GM06990 (cell line): Measurements from ENCODE around the gene DENND5A.

ENCODE experiments used
- DNase-seq: peaks from one replicate; pipeline ENCODE4 v3.0.0-alpha.2; 2011; ENCODE audit not compliant: insufficient read length; ENCODE audit errors: extremely low read depth
- H3K27me3 ChIP-seq: replicated peaks from 2 replicates; pipeline ENCODE4 v1.6.0; 2011; ENCODE audit warnings: low read length; ENCODE audit not compliant: control insufficient read depth, insufficient read depth
- H3K36me3 ChIP-seq: 2 replicates; pipeline ENCODE4 v1.5.1; 2011; ENCODE audit warnings: low read length; ENCODE audit not compliant: control insufficient read depth, insufficient read depth
- H3K4me3 ChIP-seq: replicated peaks from 2 replicates; pipeline ENCODE4 v1.5.1; 2011; ENCODE audit warnings: low read depth, mild to moderate bottlenecking, control low read depth, low read length
- CTCF ChIP-seq: IDR thresholded peaks from 2 replicates; pipeline ENCODE4 v1.5.1; 2011; ENCODE audit warnings: low read length, control low read depth, mild to moderate bottlenecking, inconsistent platforms; ENCODE audit not compliant: insufficient read depth, poor library complexity, severe bottlenecking

DENND5A gene

GRCh38 chr11:9160166-9160565 lies 105.0 kb downstream of the DENND5A start:
- no peak for DNase-seq

GRCh38 chr11:9158898-9159391 lies 106.2 kb downstream of the DENND5A start:
- no peak for DNase-seq
- Histone ChIP-seq H3K36me3 (no peaks in the 10 kb centered on the region), H3K4me3 (no peak overlapping the region), H3K27me3 (no peaks in the 10 kb centered on the region)
- no peak for TF ChIP-seq CTCF

More at GRCh38 chr11:9160166-9160565, 105.0 kb downstream of the DENND5A start:
- TF ChIP-seq CTCF = no peak
- no peaks in the 10 kb centered on the region for H3K27me3 ChIP-seq
- no peak overlapping the region for H3K4me3 ChIP-seq
- no peaks in the 10 kb centered on the region for H3K36me3 ChIP-seq

GRCh38 chr11:9155930-9156329 lies 109.2 kb downstream of the DENND5A start:
- DNase-seq = no peak
- H3K4me3 ChIP-seq = no peak overlapping the region
- no peak for TF ChIP-seq CTCF
- H3K36me3 ChIP-seq = no peaks in the 10 kb centered on the region
- no peaks in the 10 kb centered on the region for H3K27me3 ChIP-seq

GRCh38 chr11:9153651-9154050 lies 111.5 kb downstream of the DENND5A start:
- Histone ChIP-seq H3K27me3 (no peaks in the 10 kb centered on the region), H3K4me3 (no peak overlapping the region), H3K36me3 (peaks cover 4% of the 10 kb centered on the region)
- no peak for TF ChIP-seq CTCF
- no peak for DNase-seq

- Histone ChIP-seq H3K36me3 (peaks cover 4% of the 10 kb centered on the region), H3K4me3 (no peak overlapping the region), H3K27me3 (no peaks in the 10 kb centered on the region)
- no peak for TF ChIP-seq CTCF
- DNase-seq = no peak
These were observed 113.5 kb downstream of the DENND5A start for GRCh38 chr11:9151631-9152030.

- no peak for DNase-seq
- no peak for TF ChIP-seq CTCF
- Histone ChIP-seq H3K27me3 (no peaks in the 10 kb centered on the region), H3K36me3 (peaks cover 4% of the 10 kb centered on the region), H3K4me3 (no peak overlapping the region)
These were observed 114.2 kb downstream of the DENND5A start for GRCh38 chr11:9150926-9151325.
